ENCODE results near the gene CHD6. TPM values are rescaled to one million over a fixed set of nuclear protein-coding genes. Genes with fewer than 3 reads are reported as not detected.
A peak's percentile ranks its signal among the peaks of the same experiment; 100 is the strongest.

CHD6 gene
- polyA plus RNA-seq, 1 donor, result 22.6 TPM

GRCh38 chr20:41462372-41463161 lies 155.6 kb downstream of the CHD6 start:
- DNase-seq, result no peak

- DNase-seq, result no peak
Observed at GRCh38 chr20:41458761-41459160, 159.4 kb downstream of the CHD6 start.

- DNase-seq, result no peak
Observed at GRCh38 chr20:41457173-41457857, 160.9 kb downstream of the CHD6 start.

DNA sequence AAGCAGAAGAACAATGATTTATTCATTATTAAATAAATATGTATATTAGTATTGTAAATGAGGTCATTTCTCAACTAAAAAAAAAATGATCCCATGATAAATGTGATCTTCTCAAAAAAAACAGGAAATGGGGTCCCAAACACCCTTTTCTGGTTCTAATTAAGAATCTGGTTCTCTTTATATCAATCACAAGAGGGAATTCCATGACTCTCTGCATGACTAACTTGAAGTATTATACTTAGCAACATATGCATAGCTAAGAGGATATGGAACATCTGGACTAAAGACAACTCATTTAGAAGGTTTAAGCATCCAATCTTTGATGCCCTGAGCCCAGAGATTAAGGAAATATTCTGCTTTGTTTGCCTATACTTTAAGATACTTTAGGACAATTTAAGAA lies 161.8 kb downstream of the CHD6 start:
- DNase-seq, result no peak

GRCh38 chr20:41454250-41454649 lies 163.9 kb downstream of the CHD6 start:
- DNase-seq, result no peak

DNA sequence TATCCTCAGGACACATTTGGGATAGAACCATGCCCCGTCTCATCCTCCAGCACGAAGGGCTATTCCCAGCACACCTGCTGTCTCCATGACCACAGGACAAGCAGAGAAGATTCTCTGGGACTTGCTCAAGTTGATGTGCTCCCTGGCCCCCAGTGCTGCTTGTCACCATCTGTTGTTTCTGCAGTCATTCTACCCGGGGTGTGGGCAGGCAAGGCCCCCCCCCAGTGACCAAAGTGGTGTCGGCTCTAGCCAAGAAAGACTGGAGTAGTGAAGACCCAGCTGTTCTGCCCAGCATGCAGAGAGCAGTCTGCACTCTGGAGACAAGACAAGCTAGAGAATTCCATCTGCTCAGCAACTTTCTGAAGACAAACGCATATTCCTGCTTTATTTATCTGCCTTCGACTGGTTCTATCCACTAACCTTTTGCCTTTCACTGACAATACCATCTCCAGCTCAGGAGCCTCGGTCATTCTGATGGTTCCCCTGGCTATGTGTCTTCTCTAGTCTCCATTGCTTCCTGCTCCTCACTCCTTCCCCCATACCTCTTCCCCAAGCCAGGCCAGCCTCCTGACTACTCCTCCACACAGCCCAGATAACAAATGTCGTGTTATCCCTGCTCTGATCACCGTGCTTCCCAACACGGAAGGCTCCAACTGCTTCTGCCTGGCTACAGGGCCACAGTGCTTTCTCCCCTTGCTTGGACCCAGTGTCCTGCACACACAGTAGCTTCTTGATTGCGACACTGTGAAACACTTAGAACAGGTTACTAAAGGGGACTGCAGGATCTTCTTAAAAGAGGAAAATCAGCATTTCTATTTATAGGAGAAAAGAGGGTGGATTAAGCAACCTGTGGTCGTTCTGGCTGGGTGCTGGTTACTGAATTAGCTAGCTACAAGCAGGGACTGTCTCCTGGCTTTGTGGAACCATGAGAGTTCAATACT lies 164.9 kb downstream of the CHD6 start:
- peak; percentile 15 for DNase-seq

GRCh38 chr20:41452226-41452625 lies 166.0 kb downstream of the CHD6 start:
- DNase-seq, result no peak

- DNase-seq, result no peak
Observed at GRCh38 chr20:41447006-41447405, 171.2 kb downstream of the CHD6 start.

DNA sequence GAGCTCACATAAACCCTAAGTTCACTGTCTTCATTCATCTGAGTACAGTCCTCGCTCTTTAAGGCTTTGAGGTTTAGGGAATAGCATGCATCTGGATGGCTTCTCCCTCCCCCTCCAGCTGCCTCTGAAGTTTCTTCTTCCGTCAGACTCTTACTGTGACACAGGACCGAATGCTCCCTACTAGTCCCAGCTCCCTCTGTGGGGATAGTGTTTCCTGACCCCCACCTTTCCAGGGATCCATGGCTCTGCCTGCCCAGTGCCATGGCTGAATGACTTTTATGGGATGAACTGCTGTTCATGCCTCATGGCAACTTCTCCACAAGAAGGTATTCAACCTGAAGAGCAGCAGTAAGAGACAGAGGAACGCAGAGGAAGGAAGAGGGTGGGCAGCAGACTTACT lies 171.7 kb downstream of the CHD6 start:
- DNase-seq, result no peak

DNA sequence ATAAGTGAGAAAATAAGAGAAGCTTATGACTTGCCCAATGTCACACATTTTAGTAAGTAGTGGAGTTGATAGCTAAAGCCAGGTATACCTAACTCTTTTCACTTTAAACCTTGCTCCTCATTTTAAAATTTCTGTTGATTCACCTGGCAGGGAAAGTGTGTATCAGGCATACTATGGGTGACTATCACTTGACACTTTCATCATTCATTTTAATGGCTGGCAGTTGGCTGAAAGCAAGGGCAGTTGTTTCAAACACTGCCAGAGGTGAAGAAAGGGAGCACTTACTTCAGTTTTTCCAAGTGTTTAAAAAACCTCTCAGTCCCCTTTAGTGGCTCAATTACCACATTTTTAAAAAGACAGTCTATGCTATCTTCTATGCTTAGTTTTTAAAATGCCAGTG lies 173.4 kb downstream of the CHD6 start:
- no peak for DNase-seq

DNA sequence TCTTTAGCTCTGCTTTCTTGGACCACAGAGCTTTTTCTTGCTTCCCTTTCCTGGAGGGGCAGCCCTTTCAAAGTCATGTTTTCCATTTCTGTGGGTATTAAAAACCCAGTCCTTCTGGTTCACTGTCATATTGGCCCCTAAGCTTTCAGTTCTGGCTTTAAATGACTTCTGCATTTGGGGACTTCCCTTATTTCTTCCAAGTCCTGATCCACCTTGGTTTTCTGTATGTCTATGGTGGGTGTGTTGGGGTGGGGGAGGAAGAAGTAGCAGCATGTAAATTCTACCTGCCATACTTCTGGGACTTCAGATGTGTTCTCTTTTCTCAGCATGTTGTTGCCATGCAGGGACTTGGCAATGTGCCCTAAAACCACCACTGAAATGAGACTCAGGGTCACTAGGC lies 174.5 kb downstream of the CHD6 start:
- DNase-seq, result no peak

DNA sequence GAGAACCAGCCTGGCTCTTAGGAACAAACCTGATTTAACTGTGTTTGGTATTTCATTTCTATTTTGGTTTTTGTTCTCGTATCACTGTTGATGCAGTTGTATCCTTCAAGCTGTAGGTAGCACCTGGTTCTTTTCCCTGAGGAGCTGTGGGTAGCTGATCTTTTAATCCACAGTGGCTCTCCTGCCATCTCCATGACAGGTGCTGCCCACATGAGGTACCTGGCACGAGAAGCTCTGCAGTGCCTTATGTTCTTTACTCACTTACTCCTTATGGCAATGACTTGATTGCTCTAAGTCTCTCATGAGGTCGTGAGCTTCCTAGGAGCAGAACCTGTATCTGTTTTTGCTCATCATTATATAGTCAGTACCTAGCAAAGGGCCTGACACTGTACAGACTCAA lies 177.3 kb downstream of the CHD6 start:
- no peak for DNase-seq

GRCh38 chr20:41437836-41438235 lies 180.3 kb downstream of the CHD6 start:
- DNase-seq, result no peak

GRCh38 chr20:41436679-41437078 lies 181.5 kb downstream of the CHD6 start:
- DNase-seq, result no peak

GRCh38 chr20:41433203-41433602 lies 185.0 kb downstream of the CHD6 start:
- DNase-seq, result no peak

- no peak for DNase-seq
Observed at GRCh38 chr20:41432746-41433145, 185.4 kb downstream of the CHD6 start.

DNA sequence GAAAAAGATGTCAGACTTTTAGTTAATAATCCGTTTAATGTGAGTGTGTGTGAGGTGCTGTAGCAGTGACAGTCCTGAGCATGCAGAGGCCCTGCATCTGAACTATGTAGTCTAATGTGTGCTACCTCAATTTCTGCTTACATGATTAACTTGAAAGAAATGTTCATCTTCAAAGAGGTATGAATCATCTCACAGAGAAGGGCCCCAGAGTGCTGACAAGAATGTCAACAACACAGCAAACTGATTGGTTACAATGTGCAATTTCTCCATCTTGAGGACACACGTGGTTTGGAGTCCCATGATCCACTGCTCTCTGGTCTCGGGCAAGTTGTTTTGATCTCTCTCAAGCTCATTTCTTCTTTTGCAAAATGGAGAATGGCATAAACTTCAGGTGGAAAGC lies 189.9 kb downstream of the CHD6 start:
- DNase-seq, result no peak

GRCh38 chr20:41427833-41428232 lies 190.3 kb downstream of the CHD6 start:
- no peak for DNase-seq

DNA sequence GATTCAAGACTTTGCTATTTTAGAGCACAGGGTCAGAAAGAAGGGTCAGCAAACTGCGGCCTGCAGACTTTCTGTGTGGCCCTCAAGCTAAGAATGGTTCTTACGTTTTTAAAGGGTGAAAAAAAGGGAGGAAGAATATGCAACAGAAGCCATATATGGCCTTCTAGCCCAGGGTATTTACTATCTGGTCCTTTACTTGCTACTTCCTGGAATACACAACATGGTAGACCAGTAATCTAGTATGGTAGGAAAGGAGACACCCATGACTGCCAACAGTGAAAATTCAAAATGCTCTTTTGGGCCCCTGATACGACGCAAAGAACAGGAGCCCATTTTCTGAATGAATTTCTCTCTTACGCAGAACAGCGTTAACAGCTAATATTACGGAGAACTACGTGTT lies 191.2 kb downstream of the CHD6 start:
- no peak for DNase-seq

GRCh38 chr20:41426086-41426830 lies 191.9 kb downstream of the CHD6 start:
- DNase-seq, result no peak

DNA sequence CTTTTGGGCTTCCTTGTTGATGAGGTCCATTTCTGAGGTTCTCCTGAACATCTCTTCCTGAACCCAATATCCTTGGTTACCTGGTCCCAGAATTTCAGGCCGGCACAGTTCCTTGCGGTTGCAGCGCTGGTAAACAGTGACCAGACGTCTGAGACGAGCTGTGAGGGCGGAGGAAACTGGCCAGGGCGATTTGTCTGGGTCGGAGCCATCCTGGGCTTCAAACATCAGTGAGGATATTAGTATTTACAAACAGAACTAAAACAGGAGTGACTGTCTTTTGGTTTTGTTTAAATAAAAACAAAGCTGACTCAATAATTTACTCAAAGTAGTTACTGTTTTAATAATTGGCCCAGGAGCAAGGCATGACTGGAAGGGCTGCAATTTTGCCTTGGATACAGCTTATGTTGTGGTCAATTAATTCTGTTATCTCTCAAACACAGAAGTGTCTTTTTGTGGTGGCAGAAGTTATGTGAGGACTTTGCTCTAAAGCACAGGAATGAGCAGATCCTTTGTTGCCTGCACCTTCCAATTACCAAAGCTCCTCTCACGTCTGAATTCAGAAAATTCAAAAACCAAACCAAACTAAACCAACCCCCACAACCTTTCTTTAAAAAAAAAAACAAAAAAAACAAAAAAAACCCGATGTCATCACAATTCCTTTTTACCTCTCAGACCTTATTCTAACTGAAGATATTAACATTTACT lies 192.8 kb downstream of the CHD6 start:
- DNase-seq, result no peak

GRCh38 chr20:41424546-41424945 lies 193.6 kb downstream of the CHD6 start:
- no peak for DNase-seq

Measured in hindlimb muscle (tissue), 1 donor.